Heart left ventricle (tissue), 16 donors: ENCODE measurements around the gene UBASH3A. TPM values are rescaled to one million over a fixed set of nuclear protein-coding genes. Genes with fewer than 3 reads are reported as not detected.

Experiments
- ATAC-seq, 4 donors: fragments of 200-7000 bp; cut with Tn5 transposase; one replicate each; pipeline ENCODE4 v1.9.1; 2020 to 2022; ENCODE audit warnings: moderate library complexity in 4 of 4, mild to moderate bottlenecking in 3 of 4, moderate number of reproducible peaks in 1 of 4
- DNase-seq, 5 donors: peaks; one replicate each; pipeline ENCODE4 v3.0.0-alpha.2; 2020
- H3K27ac ChIP-seq, 12 donors: fragments of 200-600 bp; sonication (generic) in 4 of 12; one replicate each; pipeline versions ENCODE4 v1.5.0 to v1.8.0; 2016 to 2022; ENCODE audit warnings: mild to moderate bottlenecking in 2 of 12
- H3K27me3 ChIP-seq, 9 donors: fragments of 200-600 bp; sonication (generic) in 2 of 9; one replicate each; pipeline versions ENCODE4 v1.5.1 to v1.8.0; 2016 to 2022; ENCODE audit warnings: mild to moderate bottlenecking in 3 of 9
- H3K36me3 ChIP-seq, 9 donors: fragments of 200-600 bp; sonication (generic) in 2 of 9; one replicate each; pipeline versions ENCODE4 v1.5.0 to v1.8.0; 2018 to 2022; ENCODE audit warnings: mild to moderate bottlenecking in 2 of 9
- H3K4me1 ChIP-seq, 12 donors: fragments of 200-600 bp; sonication (generic) in 4 of 12; one replicate each; pipeline versions ENCODE4 v1.5.0 to v1.8.0; 2016 to 2022; ENCODE audit warnings: mild to moderate bottlenecking in 3 of 12
- H3K4me3 ChIP-seq, 12 donors: fragments of 200-600 bp; sonication (generic) in 4 of 12; one replicate each; pipeline versions ENCODE4 v1.5.0 to v1.8.0; 2017 to 2022; ENCODE audit warnings: mild to moderate bottlenecking in 9 of 12, moderate library complexity in 4 of 12
- H3K9me3 ChIP-seq, 12 donors: fragments of 200-600 bp; sonication (generic) in 4 of 12; one replicate each; pipeline versions ENCODE4 v1.5.0 to v1.8.0; 2016 to 2022; ENCODE audit warnings: mild to moderate bottlenecking in 1 of 12
- POLR2A ChIP-seq, 2 donors: fragments of 450-650 bp; IDR thresholded peaks; one replicate each; pipeline ENCODE4 v1.6.1; 2017; ENCODE audit warnings: antibody characterized with exemption in 2 of 2, mild to moderate bottlenecking in 2 of 2, moderate library complexity in 2 of 2
- WGBS, 4 donors: extraction: QIAGEN DNeasy Blood & Tissue Kit in 2 of 4; methylation state at CpG; one replicate each; pipeline versions ENCODE4 v1.1.5 to v1.1.7; 2013 to 2018; 5-methylcytosine and 5-hydroxymethylcytosine counted together
- intact Hi-C, 10 donors: fragments of 100-400 bp; cut with DNase I; formaldehyde crosslinking; loops; one replicate each; pipeline versions ENCODE4 v1.11.1 to v1.14.2; 2022
- polyA plus RNA-seq, 2 donors: library from polyadenylated mRNA; stranded (reverse); fragments of 200-250 nt; gene quantifications; one replicate each; pipeline ENCODE4 v1.2.3, GENCODE V29; 2013
- total RNA-seq, 9 donors: library from RNA; depleted of rRNA in 2 of 9; stranded (reverse); fragments of >200 nt in 2 of 9; fragmentation: NEBNext Ultra II Directional in 3 of 9; extraction: Animal tissue kit (Norgen Biotek cat#: 25700) in 3 of 9; gene quantifications; one replicate each; pipeline versions ENCODE4 v1.1.0 to v1.2.4, GENCODE V29; 2016 to 2023
- TF ChIP-seq, protein P1 (sequence below), 12 donors: fragments of 200-600 bp; sonication (generic) in 4 of 12; IDR thresholded peaks; one replicate each; pipeline versions ENCODE4 v1.5.0 to v1.8.0; 2018 to 2022; ENCODE audit warnings: antibody characterized with exemption in 12 of 12, mild to moderate bottlenecking in 5 of 12
- donor health status: ischemic (EF 13 %, LVEDD 7.1; RV severe dilation, severe dysfunction).
- donor health status: healthy with polysubstance abuse.
- donor health status: DM: no; HTN: yes; CAD: no.
- donor health status: DM: no; HTN: no; CAD: no.
- donor health status: ischemic (EF 25% LVEDD 6.9; RV normal size, moderate dysfunction).
- donor health status: ischemic (EF 25% LVEDD 5.7; RV mildly dilated, moderate dysfunction).
- donor health status: healthy.
- donor health status: DM: yes; HTN: yes; CAD: no.
- donor health status: ischemic (EF 35%, LVEDD 5.7; RV mildly dilated, moderate dysfunction).
- donor health status: nonischemic (EF 11% LVEDD 7.7; RV severe dilation, severe dysfunction).
- donor health status: DM: yes; HTN: yes; CAD: no.
- donor health status: PGD.
- donor health status: ischemic (EF 29% LVEDD 5.4; RV normal size, mild dysfunction).
- donor health status: nonischemic (EF 23%, LVEDD 6.1; RV moderate dilation, normal function).

Gene UBASH3A
- total and polyA plus RNA-seq, 11 donors, result 0.04 to 2.4 (median 0.47) TPM; not detected in 7

DNA sequence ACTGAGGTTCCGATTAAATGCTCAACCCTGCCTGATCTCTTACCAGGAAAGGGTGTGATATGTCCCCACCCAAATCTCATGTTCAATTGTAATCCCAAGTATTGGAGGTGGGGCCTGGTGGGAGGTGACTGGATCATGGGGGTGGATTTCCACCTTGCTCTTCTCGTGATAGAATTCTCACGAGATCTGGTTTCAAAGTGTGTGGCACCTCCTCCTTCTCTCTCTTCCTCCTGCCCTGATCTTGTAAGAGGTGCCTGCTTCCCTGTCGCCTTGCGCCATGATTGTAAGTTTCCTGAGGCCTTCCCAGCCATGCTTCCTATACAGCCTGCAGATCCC is 57.5 kb downstream of the UBASH3A start:
- TF ChIP-seq POLR2A (IDR thresholded peaks at IDR 0.05), result no peak
- TF ChIP-seq, protein P1, sequence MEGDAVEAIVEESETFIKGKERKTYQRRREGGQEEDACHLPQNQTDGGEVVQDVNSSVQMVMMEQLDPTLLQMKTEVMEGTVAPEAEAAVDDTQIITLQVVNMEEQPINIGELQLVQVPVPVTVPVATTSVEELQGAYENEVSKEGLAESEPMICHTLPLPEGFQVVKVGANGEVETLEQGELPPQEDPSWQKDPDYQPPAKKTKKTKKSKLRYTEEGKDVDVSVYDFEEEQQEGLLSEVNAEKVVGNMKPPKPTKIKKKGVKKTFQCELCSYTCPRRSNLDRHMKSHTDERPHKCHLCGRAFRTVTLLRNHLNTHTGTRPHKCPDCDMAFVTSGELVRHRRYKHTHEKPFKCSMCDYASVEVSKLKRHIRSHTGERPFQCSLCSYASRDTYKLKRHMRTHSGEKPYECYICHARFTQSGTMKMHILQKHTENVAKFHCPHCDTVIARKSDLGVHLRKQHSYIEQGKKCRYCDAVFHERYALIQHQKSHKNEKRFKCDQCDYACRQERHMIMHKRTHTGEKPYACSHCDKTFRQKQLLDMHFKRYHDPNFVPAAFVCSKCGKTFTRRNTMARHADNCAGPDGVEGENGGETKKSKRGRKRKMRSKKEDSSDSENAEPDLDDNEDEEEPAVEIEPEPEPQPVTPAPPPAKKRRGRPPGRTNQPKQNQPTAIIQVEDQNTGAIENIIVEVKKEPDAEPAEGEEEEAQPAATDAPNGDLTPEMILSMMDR (IDR thresholded peaks at IDR 0.05), result no peak
- Histone ChIP-seq H3K27ac (no peak overlapping the region), H3K27me3 (no peaks in the 10 kb centered on the region), H3K9me3 (no peaks in the 10 kb centered on the region), H3K36me3 (no peaks in the 10 kb centered on the region), H3K4me1 (peaks cover 0 to 22% (median 0%) of the 10 kb centered on the region in 12 donors), H3K4me3 (no peak overlapping the region)
- DNase-seq (no peak), ATAC-seq (no peak)
- WGBS, 4 donors, result 65 to 78% (median 75%) methylated on average over 4 to 5 of the region's 5 CpGs
- intact Hi-C loops, result no loop called here

DNA sequence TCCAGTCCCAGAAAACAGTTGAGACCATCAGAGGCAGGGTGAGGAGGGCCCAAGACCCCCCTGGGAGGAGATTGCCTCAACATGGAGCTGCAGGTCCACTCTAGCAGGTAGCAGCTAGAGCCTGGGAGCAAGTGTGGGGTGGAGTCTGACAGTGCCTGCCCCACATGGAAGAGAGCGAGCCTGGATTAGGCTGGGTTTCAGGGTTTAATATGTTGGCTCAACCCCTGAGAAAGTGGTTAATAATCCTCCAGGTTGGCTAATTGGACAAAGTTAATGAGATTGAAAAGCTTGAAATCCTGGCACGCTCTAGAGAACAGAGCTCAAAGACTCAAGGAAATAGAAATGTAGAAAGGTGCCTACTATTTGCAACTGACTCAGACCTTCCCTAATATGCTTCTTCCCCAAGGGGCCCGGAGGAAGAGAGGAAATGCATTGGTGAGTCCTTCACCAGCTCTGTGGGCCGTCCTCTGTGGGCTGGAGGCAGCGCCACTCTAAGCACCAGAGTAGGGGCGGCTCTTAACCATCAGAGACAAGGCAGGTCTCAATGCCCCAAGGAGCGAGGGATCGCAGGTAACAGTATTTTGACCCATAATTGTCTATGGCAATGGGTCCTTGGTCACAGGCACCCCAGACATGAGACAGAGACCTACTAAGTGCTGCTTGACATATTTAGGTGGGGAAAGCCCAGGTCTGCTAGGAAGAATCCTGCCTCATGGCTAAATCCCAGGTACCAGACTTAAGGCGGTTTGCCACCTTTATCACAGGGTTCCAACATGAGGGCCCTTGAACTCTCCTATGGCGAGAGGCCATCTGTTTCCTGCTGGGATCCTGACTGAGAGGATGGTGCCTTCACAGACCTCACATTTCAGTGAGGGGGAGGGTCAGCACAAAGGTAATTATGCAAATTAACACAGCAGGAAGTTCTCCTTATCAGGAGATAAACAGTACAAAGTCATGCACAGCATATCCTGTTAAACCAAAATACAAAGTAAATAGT is 58.5 kb downstream of the UBASH3A start:
- Histone ChIP-seq H3K9me3 (no peaks in the 10 kb centered on the region), H3K27ac (no peak overlapping the region), H3K27me3 (no peaks in the 10 kb centered on the region), H3K4me1 (peaks cover 0 to 22% (median 0%) of the 10 kb centered on the region in 12 donors), H3K4me3 (no peak overlapping the region), H3K36me3 (no peaks in the 10 kb centered on the region)
- TF ChIP-seq, protein P1 (IDR thresholded peaks at IDR 0.05), result no peak
- no peak for TF ChIP-seq POLR2A (IDR thresholded peaks at IDR 0.05)
- WGBS, 4 donors, result 76 to 84% (median 81%) methylated on average over 10 of the region's 10 CpGs
- DNase-seq (no peak), ATAC-seq (no peak)
- intact Hi-C loops, result no loop called here

DNA sequence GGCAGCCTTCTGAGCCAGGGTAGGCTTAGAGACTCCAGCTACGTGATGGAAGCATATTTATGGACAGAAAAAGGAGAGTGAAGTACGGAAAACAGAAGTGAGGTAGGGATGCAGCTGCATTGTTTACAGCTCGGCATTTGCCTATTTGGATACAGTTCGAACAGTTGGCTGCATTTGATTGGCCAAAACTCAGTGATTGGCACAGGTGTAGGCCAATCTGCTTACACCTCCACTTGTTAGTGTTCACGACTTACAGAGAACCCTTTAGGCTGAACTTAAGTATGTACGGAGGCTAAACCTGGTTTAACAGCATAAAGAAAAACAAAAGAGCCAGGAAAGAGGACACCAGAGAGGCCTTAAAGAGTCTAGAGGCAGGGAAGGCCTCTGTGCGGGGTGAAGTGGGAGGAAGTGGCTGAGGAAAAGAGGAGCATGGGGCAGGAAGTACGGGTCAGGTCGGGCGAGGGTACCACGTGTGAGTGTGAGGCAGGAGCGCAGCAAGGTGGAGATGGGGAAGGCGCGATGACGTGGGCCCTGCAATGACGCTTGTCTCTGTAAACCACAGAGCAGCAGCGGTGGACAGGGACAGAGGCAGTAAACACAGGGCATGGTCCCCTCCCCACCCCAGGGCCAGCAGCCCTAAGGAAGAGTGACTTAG is 60.3 kb downstream of the UBASH3A start:
- intact Hi-C loops, result no loop called here
- ATAC-seq (peak in 1 of 4 donors; percentile 39), DNase-seq (no peak)
- H3K4me1 ChIP-seq, result peaks cover 0 to 27% (median 0%) of the 10 kb centered on the region in 12 donors
- 74 to 77% (median 76%) methylated on average over 17 of the region's 17 CpGs for WGBS, 4 donors
- H3K9me3 ChIP-seq, result no peaks in the 10 kb centered on the region
- no peak overlapping the region for H3K4me3 ChIP-seq
- H3K27ac ChIP-seq, result no peak overlapping the region
- TF ChIP-seq POLR2A (IDR thresholded peaks at IDR 0.05), result no peak
- TF ChIP-seq, protein P1 (IDR thresholded peaks at IDR 0.05), result no peak
- no peaks in the 10 kb centered on the region for H3K27me3 ChIP-seq
- H3K36me3 ChIP-seq, result no peaks in the 10 kb centered on the region
